Brain microvascular endothelial cell (primary cell): ENCODE data around the gene YAP1.

Experiments used
- DNase-seq: peaks from one replicate; pipeline ENCODE4 v3.0.0-alpha.2; 2020
- H3K27ac ChIP-seq: fragments of 250-450 bp; sonication (Bioruptor Pico); 2 replicates; pipeline ENCODE4 v1.5.1; 2020; ENCODE audit warnings: mild to moderate bottlenecking, moderate library complexity
- H3K27me3 ChIP-seq: fragments of 250-450 bp; sonication (Bioruptor Pico); replicated peaks from 2 replicates; pipeline ENCODE4 v1.5.1; 2020; ENCODE audit warnings: mild to moderate bottlenecking
- H3K36me3 ChIP-seq: fragments of 250-450 bp; sonication (Bioruptor Pico); replicated peaks from 2 replicates; pipeline ENCODE4 v1.5.1; 2020; ENCODE audit warnings: mild to moderate bottlenecking
- H3K4me3 ChIP-seq: 2 replicates; pipeline ENCODE4 v1.5.1; 2011; ENCODE audit warnings: low read depth, mild to moderate bottlenecking, control low read depth, low read length, moderate library complexity
- in situ Hi-C: cut with HindIII; loops from 2 replicates; pipeline ENCODE4 v1.10.0; 2017; ENCODE audit warnings: low sequenced_read_pairs, low pct_ligation_motif_present
- TF ChIP-seq, protein P1 (sequence below): IDR thresholded peaks from 2 replicates; pipeline ENCODE4 v1.5.1; 2011; ENCODE audit warnings: low read depth, mild to moderate bottlenecking, moderate library complexity, low read length, control low read depth, inconsistent platforms; ENCODE audit errors: missing control alignments

Gene YAP1

DNA sequence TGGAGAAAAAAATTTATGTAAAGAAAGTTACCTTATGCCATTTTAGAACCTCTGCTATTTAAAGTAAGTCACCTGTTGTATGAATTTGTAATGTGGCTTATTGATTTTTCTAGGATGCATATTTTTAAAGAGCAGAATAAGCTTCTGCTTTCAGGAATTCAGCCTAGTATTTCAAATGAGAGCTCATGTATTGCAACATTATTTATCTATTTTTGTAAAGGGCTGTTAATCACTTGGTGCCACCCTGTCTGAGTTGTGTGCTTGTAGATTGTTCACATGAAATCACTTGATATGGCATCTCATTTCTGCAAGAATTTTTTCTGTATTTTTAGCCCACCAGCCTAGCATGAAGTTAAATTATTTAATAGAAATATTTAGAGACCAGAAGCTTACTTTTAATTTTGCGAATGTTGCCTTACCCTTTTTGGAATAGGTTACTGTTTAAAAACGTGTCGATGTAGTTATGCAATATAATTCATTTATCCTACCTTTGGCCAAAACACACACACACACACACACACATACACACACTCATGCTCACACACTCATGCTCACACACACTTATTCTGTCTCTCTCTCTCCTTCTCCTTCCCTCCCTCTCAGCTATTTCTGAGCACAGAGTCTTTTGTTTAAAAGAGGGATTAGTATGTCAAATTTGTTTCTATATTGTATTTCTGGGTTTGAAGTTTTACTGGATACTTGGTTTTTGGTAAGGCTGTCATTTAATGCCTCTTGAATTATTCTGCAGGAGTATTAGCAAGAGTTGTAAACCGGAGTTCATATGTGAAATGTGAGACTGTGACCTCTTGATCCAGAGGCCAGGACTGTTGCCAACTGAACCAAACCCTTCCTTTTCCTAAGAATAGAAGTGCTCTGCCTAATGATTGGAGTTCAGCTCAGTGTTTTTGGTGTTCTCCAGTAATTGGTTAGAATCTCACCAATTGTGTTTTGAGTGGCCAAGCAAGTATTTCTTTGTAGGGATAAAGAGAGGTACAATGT, 34.4 kb downstream of the YAP1 start:
- no peak for DNase-seq
- Histone ChIP-seq H3K27ac (no peak overlapping the region), H3K36me3 (no peaks in the 10 kb centered on the region), H3K4me3 (no peak overlapping the region), H3K27me3 (no peaks in the 10 kb centered on the region)
- TF ChIP-seq, protein P1, sequence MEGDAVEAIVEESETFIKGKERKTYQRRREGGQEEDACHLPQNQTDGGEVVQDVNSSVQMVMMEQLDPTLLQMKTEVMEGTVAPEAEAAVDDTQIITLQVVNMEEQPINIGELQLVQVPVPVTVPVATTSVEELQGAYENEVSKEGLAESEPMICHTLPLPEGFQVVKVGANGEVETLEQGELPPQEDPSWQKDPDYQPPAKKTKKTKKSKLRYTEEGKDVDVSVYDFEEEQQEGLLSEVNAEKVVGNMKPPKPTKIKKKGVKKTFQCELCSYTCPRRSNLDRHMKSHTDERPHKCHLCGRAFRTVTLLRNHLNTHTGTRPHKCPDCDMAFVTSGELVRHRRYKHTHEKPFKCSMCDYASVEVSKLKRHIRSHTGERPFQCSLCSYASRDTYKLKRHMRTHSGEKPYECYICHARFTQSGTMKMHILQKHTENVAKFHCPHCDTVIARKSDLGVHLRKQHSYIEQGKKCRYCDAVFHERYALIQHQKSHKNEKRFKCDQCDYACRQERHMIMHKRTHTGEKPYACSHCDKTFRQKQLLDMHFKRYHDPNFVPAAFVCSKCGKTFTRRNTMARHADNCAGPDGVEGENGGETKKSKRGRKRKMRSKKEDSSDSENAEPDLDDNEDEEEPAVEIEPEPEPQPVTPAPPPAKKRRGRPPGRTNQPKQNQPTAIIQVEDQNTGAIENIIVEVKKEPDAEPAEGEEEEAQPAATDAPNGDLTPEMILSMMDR, result no peak
- in situ Hi-C loops, result no loop called here

GRCh38 chr11:102147015-102147414, 36.8 kb downstream of the YAP1 start:
- no peak for DNase-seq
- in situ Hi-C loops, result no loop called here
- Histone ChIP-seq H3K27ac (no peak overlapping the region), H3K27me3 (no peaks in the 10 kb centered on the region), H3K36me3 (no peaks in the 10 kb centered on the region), H3K4me3 (no peak overlapping the region)
- TF ChIP-seq, protein P1, result no peak

DNA sequence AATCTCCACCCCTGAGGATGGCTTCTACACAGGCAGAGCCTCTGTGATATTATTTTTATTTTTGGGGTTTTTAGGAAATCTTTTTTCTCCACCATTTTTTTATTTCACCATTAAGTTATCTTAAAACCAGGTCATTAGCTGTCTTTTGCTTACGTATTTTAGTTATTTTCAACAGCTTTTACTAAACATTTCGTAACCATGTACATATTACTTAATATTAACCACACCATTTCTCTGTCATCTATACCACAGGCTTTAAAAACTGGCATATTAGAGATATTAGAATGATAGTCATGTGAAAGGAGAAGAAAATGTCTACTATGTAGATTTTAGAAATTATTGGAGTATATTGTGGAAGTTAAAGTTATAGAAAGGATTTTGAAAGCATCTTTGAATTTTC, 37.4 kb downstream of the YAP1 start:
- no peak for DNase-seq
- TF ChIP-seq, protein P1, result no peak
- Histone ChIP-seq H3K27ac (no peak overlapping the region), H3K27me3 (no peaks in the 10 kb centered on the region), H3K4me3 (no peak overlapping the region), H3K36me3 (no peaks in the 10 kb centered on the region)
- in situ Hi-C loops, result no loop called here

DNA sequence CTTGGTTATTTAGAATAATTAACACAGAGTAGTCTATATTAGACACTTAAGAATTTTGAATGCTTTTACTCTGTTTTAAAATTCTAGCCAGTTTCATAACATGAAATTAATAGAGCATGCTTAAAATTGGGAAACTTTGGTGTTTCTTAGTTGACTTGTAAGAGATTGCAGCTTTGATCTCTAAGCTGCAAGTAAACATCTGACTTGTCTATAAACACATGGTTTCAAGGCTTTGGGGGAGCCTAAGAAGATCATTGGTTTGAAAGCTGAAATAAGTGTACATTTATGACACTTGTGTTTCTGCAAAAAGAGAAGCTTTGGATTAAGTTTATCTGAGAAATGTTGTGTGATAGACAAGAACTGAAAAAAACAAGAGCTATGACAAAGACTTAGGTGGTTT, 37.8 kb downstream of the YAP1 start:
- DNase-seq, result no peak
- no peak overlapping the region for H3K4me3 ChIP-seq
- H3K27me3 ChIP-seq, result no peaks in the 10 kb centered on the region
- TF ChIP-seq, protein P1, result no peak
- no peaks in the 10 kb centered on the region for H3K36me3 ChIP-seq
- H3K27ac ChIP-seq, result no peak overlapping the region
- in situ Hi-C loops, result no loop called here

GRCh38 chr11:102151784-102152525, 41.7 kb downstream of the YAP1 start:
- Histone ChIP-seq H3K27me3 (no peaks in the 10 kb centered on the region), H3K36me3 (no peaks in the 10 kb centered on the region), H3K27ac (no peak overlapping the region), H3K4me3 (no peak overlapping the region)
- TF ChIP-seq, protein P1, result no peak
- no peak for DNase-seq
- in situ Hi-C loops, result no loop called here
